GM12878 (cell line): ENCODE results near the gene ACADVL. TPM values are rescaled to one million over a fixed set of nuclear protein-coding genes. Genes with fewer than 3 reads are reported as not detected.

Experiments
- ATAC-seq: fragments of 200-7000 bp; cut with Tn5 transposase; 3 replicates; pipeline ENCODE4 v1.9.1; 2020; ENCODE audit warnings: mild to moderate bottlenecking, moderate library complexity
- BruUV-seq: library from RNA; stranded (reverse); fragments of 400-500 nt; replicated peaks from 2 replicates; lab custom pipeline; 2021; lab: Mats Ljungman, UMichigan
- CTCF ChIA-PET: fragments of 300-600 bp; sonication (Branson Sonifier 250); formaldehyde crosslinking; extraction: SDS; loops from one replicate; lab custom pipeline; 2021; ENCODE audit warnings: inconsistent platforms; lab: Yijun Ruan, JAX
- POLR2A ChIA-PET: fragments of 350-600 bp; formaldehyde crosslinking; extraction: SDS; loops from one replicate; lab custom pipeline; 2021; ENCODE audit warnings: inconsistent platforms; lab: Charles Lee
- RAD21 ChIA-PET: fragments of 300-600 bp; sonication (Branson Sonifier 250); formaldehyde crosslinking; loops from one replicate; lab custom pipeline; 2023; ENCODE audit warnings: antibody characterized with exemption; ENCODE audit not compliant: unreplicated experiment; lab: Charles Lee
- SMC1A ChIA-PET: fragments of 300-600 bp; sonication (Branson Sonifier 250); formaldehyde crosslinking; loops from one replicate; lab custom pipeline; 2023; ENCODE audit not compliant: unreplicated experiment, uncharacterized antibody; lab: Charles Lee
- DNase-seq: peaks from one replicate; pipeline ENCODE4 v3.0.0-alpha.2; 2011; ENCODE audit warnings: low read depth, low spot score
- FAIRE-seq: peaks from 3 replicates; lab custom pipeline; 2011; peaks lifted over from hg19 to GRCh38; lab: Jason Lieb, UNC
- H2AFZ ChIP-seq: 2 replicates; pipeline ENCODE4 v1.6.0; 2011; ENCODE audit warnings: low read depth, low read length, control low read depth; ENCODE audit not compliant: control insufficient read depth
- H3K27ac ChIP-seq: 2 replicates; pipeline ENCODE4 v1.5.1; 2011; ENCODE audit warnings: control low read depth; ENCODE audit not compliant: control insufficient read depth, insufficient read depth
- H3K27me3 ChIP-seq, 2 experiments: replicated peaks in 1 of 2; 2 replicates each; pipeline versions ENCODE4 v1.6.0 to v1.6.1; 2011; ENCODE audit warnings: low read length in 1 of 2; ENCODE audit not compliant: control insufficient read depth in 2 of 2, insufficient read depth in 2 of 2
- H3K36me3 ChIP-seq, 2 experiments: 2 replicates each; pipeline ENCODE4 v1.5.1; 2011; ENCODE audit warnings: low read length in 1 of 2; ENCODE audit not compliant: control insufficient read depth in 2 of 2, insufficient read depth in 2 of 2
- H3K4me1 ChIP-seq: 2 replicates; pipeline ENCODE4 v1.6.1; 2011; ENCODE audit warnings: mild to moderate bottlenecking, low read length, moderate library complexity, mixed read lengths; ENCODE audit not compliant: control insufficient read depth, insufficient read depth
- H3K4me2 ChIP-seq: 2 replicates; pipeline ENCODE4 v1.6.0; 2011; ENCODE audit warnings: control low read depth; ENCODE audit not compliant: control insufficient read depth, insufficient read depth
- H3K4me3 ChIP-seq: fragments of 200-600 bp; sonication (generic); 2 replicates; pipeline ENCODE4 v1.5.1; 2016
- H3K79me2 ChIP-seq: 2 replicates; pipeline ENCODE4 v1.6.0; 2011; ENCODE audit warnings: low read length; ENCODE audit not compliant: control insufficient read depth, insufficient read depth
- H3K9ac ChIP-seq: 2 replicates; pipeline ENCODE4 v1.8.0; 2011; ENCODE audit warnings: low read length, control low read depth, mixed read lengths; ENCODE audit not compliant: control insufficient read depth, insufficient read depth
- H3K9me3 ChIP-seq: replicated peaks from 3 replicates; pipeline ENCODE4 v1.5.1; 2011; ENCODE audit warnings: mild to moderate bottlenecking, low read length; ENCODE audit not compliant: control insufficient read depth, insufficient read depth
- H4K20me1 ChIP-seq: 2 replicates; pipeline ENCODE4 v1.6.0; 2011; ENCODE audit not compliant: control insufficient read depth, insufficient read depth
- BCL11A ChIP-seq: IDR thresholded peaks from 2 replicates; pipeline ENCODE4 v1.6.1; 2011; ENCODE audit warnings: low read depth, low read length
- CHD4 ChIP-seq: fragments of 200-600 bp; sonication (generic); IDR thresholded peaks from 2 replicates; pipeline ENCODE4 v1.6.1; 2016; ENCODE audit warnings: mild to moderate bottlenecking
- FOXK2 ChIP-seq: fragments of 450-650 bp; IDR thresholded peaks from 2 replicates; pipeline ENCODE4 v1.6.1; 2017; ENCODE audit warnings: mild to moderate bottlenecking, moderate library complexity
- NFYB ChIP-seq: IDR thresholded peaks from 2 replicates; pipeline ENCODE4 v1.6.1; 2011; ENCODE audit warnings: low read depth, mild to moderate bottlenecking, low read length, improper control_type of control experiment, moderate library complexity; ENCODE audit not compliant: insufficient read depth
- RAD21 ChIP-seq: IDR thresholded peaks from 2 replicates; pipeline ENCODE4 v1.6.1; 2011; ENCODE audit warnings: mild to moderate bottlenecking, low read depth, low read length, moderate library complexity; ENCODE audit not compliant: insufficient read depth
- RB1 ChIP-seq: fragments of 450-650 bp; formaldehyde crosslinking; IDR thresholded peaks from 2 replicates; pipeline ENCODE4 v1.6.1; 2017; ENCODE audit warnings: mild to moderate bottlenecking, borderline replicate concordance
- SIX5 ChIP-seq: IDR thresholded peaks from 2 replicates; pipeline ENCODE4 v1.6.1; 2011; ENCODE audit warnings: mild to moderate bottlenecking, low read depth, low read length, moderate library complexity; ENCODE audit not compliant: severe bottlenecking
- SMAD5 ChIP-seq: IDR thresholded peaks from 2 replicates; pipeline ENCODE4 v1.6.1; 2016; ENCODE audit warnings: antibody characterized with exemption, low read depth
- SREBF1 ChIP-seq: IDR thresholded peaks from 2 replicates; pipeline ENCODE4 v1.6.1; 2012; ENCODE audit warnings: mild to moderate bottlenecking, low read length
- STAT1 ChIP-seq: fragments of 450-650 bp; conservative IDR thresholded peaks from 2 replicates; pipeline ENCODE4 v1.6.1; 2014; ENCODE audit warnings: antibody characterized with exemption, mild to moderate bottlenecking
- TCF3 ChIP-seq: IDR thresholded peaks from 2 replicates; pipeline ENCODE4 v1.6.1; 2012; ENCODE audit warnings: low read depth, mild to moderate bottlenecking, low read length, borderline replicate concordance; ENCODE audit not compliant: insufficient read depth
- WGBS: methylation state at CpG from one replicate; pipeline ENCODE4 v1.1.6; 2016; ENCODE audit warnings: low lambda C conversion rate; ENCODE audit not compliant: insufficient replicate concordance, insufficient coverage; ENCODE audit errors: missing lambda C conversion rate; 5-methylcytosine and 5-hydroxymethylcytosine counted together
- in situ Hi-C: fragments of 300-500 bp; cut with MboI; formaldehyde crosslinking; loops from 9 replicates; pipeline ENCODE4 v1.14.3; 2018; ENCODE audit warnings: mixed read lengths
- intact Hi-C: fragments of 100-400 bp; cut with micrococcal nuclease; formaldehyde crosslinking; loops from one replicate; pipeline ENCODE4 v1.14.2; 2022; ENCODE audit not compliant: unreplicated experiment
- polyA plus RNA-seq, 11 experiments: library from polyadenylated mRNA; depleted of rRNA in 4 of 11; unstranded in 6 of 11; stranded (reverse) in 5 of 11; fragments of >200 nt; fragmentation: Nextera tagmentation in 4 of 11; fragmentation: Illumina TruSeq in 1 of 11; extraction: Ambion mirVana in 4 of 11; extraction: Trizol in 1 of 11; gene quantifications; 1 replicate in 1 of 11; 2 replicates in 10 of 11; pipeline versions ENCODE4 v1.2.1 to v1.2.3, GENCODE V29; 2011 to 2016; ENCODE audit warnings: inconsistent platforms in 2 of 11, missing spikeins in 2 of 11, low read depth in 1 of 11
- total RNA-seq, 4 experiments: library from RNA; depleted of rRNA in 3 of 4; stranded (reverse); fragments of >200 nt in 3 of 4; fragmentation: Illumina TruSeq in 1 of 4; extraction: Trizol in 1 of 4; gene quantifications; 2 replicates each; pipeline versions ENCODE4 v1.2.1 to v1.2.3, GENCODE V29; 2013 to 2021
- TF ChIP-seq, protein P1 (sequence below): fragments of 450-650 bp; formaldehyde crosslinking; IDR thresholded peaks from 2 replicates; pipeline ENCODE4 v1.4.0; 2020; ENCODE audit warnings: mild to moderate bottlenecking, moderate library complexity

Gene ACADVL
- total and polyA plus RNA-seq, 10 of the 15 experiments (the other 5 are each of a cell fraction or from before 2014, with no cell fraction given) = 25.4 to 232 (median 180) TPM

DNA sequence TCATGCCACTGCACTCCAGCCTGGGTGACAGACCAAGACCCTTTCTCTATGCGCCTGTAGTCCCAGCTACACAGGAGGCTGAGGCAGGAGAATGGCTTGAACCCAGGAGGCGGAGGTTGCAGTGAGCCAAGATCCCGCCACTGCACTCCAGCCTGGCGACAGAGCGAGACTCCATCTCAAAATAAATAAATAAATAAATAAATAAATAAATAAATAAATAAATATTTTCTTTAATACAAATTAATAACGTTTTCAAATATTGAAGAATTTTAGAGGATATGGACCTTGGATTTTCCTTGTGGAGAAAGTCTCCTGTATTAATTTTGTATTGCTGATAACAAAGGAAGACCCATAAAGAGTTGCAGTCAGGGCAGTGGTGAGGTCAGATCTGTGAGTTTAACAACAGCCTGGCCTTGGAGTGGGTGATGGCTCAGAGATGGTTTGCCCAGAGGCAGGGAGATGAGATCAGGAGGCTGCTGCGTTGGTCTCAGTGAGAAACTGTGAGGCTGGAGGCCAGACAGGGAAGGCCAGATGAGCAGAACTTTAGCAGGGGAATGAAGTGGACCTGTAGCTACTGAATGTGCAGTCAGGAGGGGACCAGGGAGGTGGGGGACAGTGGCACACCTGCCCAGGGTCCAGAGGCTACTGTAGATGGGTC lies 36.2 kb upstream of the ACADVL start:
- Histone ChIP-seq H3K27me3 (no peaks in the 10 kb centered on the region), H3K79me2 (no peaks in the 10 kb centered on the region), H3K4me2 (no peak overlapping the region), H3K27ac (no peak overlapping the region), H3K36me3 (no peaks in the 10 kb centered on the region), H4K20me1 (no peaks in the 10 kb centered on the region), H3K9ac (no peak overlapping the region), H3K4me3 (no peak overlapping the region), H3K4me1 (no peaks in the 10 kb centered on the region), H2AFZ (no peak overlapping the region), H3K9me3 (no peaks in the 10 kb centered on the region)
- 69% methylated on average over 7 of the region's 7 CpGs for WGBS
- BruUV-seq = no TSS peak
- ChIA-PET SMC1A (no interaction called here), CTCF (no interaction called here), RAD21 (no interaction called here), POLR2A (no interaction called here)
- TF ChIP-seq RB1 (no peak), SIX5 (no peak), CHD4 (no peak), NFYB (no peak), TCF3 (no peak), FOXK2 (no peak), STAT1 (no peak), SMAD5 (no peak), BCL11A (no peak), RAD21 (no peak), SREBF1 (no peak)
- TF ChIP-seq, protein P1, sequence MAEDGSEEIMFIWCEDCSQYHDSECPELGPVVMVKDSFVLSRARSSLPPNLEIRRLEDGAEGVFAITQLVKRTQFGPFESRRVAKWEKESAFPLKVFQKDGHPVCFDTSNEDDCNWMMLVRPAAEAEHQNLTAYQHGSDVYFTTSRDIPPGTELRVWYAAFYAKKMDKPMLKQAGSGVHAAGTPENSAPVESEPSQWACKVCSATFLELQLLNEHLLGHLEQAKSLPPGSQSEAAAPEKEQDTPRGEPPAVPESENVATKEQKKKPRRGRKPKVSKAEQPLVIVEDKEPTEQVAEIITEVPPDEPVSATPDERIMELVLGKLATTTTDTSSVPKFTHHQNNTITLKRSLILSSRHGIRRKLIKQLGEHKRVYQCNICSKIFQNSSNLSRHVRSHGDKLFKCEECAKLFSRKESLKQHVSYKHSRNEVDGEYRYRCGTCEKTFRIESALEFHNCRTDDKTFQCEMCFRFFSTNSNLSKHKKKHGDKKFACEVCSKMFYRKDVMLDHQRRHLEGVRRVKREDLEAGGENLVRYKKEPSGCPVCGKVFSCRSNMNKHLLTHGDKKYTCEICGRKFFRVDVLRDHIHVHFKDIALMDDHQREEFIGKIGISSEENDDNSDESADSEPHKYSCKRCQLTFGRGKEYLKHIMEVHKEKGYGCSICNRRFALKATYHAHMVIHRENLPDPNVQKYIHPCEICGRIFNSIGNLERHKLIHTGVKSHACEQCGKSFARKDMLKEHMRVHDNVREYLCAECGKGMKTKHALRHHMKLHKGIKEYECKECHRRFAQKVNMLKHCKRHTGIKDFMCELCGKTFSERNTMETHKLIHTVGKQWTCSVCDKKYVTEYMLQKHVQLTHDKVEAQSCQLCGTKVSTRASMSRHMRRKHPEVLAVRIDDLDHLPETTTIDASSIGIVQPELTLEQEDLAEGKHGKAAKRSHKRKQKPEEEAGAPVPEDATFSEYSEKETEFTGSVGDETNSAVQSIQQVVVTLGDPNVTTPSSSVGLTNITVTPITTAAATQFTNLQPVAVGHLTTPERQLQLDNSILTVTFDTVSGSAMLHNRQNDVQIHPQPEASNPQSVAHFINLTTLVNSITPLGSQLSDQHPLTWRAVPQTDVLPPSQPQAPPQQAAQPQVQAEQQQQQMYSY = no peak
- no peak for DNase-seq
- ATAC-seq = no peak
- FAIRE-seq = no peak
- in situ Hi-C loops (no loop called here), intact Hi-C loops (no loop called here)
